MM.1S (cell line): ENCODE measurements around the gene ID1.

Source experiments
- EZH2 ChIP-seq: fragments of 300-600 bp; sonication (generic); optimal IDR thresholded peaks from 2 replicates; pipeline ENCODE3; 2017; ENCODE audit warnings: low read depth, mild to moderate bottlenecking, antibody characterized with exemption, low read length, mixed read lengths
- EZH2phosphoT487 ChIP-seq: fragments of 300-600 bp; sonication (generic); IDR thresholded peaks from 2 replicates; pipeline ENCODE4 v1.6.1; 2018; ENCODE audit warnings: antibody characterized with exemption, low read length
- TF ChIP-seq, protein P1 (sequence below): fragments of 300-600 bp; sonication (generic); IDR thresholded peaks from 2 replicates; pipeline ENCODE4 v1.5.1; 2016; ENCODE audit warnings: antibody characterized with exemption, low read length, mixed read lengths

DNA sequence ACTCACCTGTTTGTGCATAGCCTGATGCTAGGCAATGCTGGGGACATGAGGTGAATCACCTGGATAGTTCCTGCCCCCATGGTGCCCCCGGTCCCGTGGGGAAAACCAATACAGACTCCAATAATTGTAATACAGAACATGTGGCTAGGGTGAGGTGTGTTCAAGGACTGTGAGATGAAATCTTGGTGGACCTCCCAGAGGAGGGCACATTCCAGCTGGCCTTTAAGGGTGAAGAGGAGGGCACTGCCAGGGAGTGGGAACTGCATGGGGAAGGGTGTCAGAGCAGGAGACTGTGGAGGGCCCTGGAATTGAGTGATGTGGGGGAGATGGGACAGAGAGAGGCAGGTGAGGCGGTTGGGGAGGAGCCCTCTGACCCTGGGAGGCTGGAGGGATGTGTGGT, 35.2 kb downstream of the ID1 start:
- TF ChIP-seq, protein P1, sequence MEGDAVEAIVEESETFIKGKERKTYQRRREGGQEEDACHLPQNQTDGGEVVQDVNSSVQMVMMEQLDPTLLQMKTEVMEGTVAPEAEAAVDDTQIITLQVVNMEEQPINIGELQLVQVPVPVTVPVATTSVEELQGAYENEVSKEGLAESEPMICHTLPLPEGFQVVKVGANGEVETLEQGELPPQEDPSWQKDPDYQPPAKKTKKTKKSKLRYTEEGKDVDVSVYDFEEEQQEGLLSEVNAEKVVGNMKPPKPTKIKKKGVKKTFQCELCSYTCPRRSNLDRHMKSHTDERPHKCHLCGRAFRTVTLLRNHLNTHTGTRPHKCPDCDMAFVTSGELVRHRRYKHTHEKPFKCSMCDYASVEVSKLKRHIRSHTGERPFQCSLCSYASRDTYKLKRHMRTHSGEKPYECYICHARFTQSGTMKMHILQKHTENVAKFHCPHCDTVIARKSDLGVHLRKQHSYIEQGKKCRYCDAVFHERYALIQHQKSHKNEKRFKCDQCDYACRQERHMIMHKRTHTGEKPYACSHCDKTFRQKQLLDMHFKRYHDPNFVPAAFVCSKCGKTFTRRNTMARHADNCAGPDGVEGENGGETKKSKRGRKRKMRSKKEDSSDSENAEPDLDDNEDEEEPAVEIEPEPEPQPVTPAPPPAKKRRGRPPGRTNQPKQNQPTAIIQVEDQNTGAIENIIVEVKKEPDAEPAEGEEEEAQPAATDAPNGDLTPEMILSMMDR: no peak
- TF ChIP-seq EZH2: no peak
- TF ChIP-seq EZH2phosphoT487: no peak
